Measurements from ENCODE around the gene NXPE4. TPM values are rescaled to one million over a fixed set of nuclear protein-coding genes. Genes with fewer than 3 reads are reported as not detected.

Gene NXPE4
- total and polyA plus RNA-seq, 10 donors = 0.07 to 0.28 (median 0.25) TPM; not detected in 7

GRCh38 chr11:114596175-114596919, 761 bp upstream of the NXPE4 start:
- intact Hi-C loops (cut with DNase I; ENCODE audit: low total_unique reads) = no loop called here
- TF ChIP-seq CTCF (IDR thresholded peaks at IDR 0.05 in 8 of 11, conservative IDR thresholded peaks at IDR 0.05 in 3 of 11) = no peak
- DNase-seq = no peak
- H3K27ac ChIP-seq = no peak overlapping the region
- 60 to 95% (median 78%) methylated on average over 1 of the region's 1 CpG for WGBS, 5 donors
- H3K4me3 ChIP-seq = no peak overlapping the region
- no peaks in the 10 kb centered on the region for H3K9me3 ChIP-seq
- H3K4me1 ChIP-seq = no peaks in the 10 kb centered on the region
- no peaks in the 10 kb centered on the region for H3K27me3 ChIP-seq (replicated peaks in 1 of 7)
- H3K36me3 ChIP-seq = no peaks in the 10 kb centered on the region

GRCh38 chr11:114594703-114595102, 883 bp downstream of the NXPE4 start:
- H3K27ac ChIP-seq = no peak overlapping the region
- 67 to 83% (median 76%) methylated on average over 3 of the region's 3 CpGs for WGBS, 5 donors
- H3K4me3 ChIP-seq = no peak overlapping the region
- intact Hi-C loops (cut with DNase I; ENCODE audit: low total_unique reads) = no loop called here
- no peaks in the 10 kb centered on the region for H3K4me1 ChIP-seq
- no peaks in the 10 kb centered on the region for H3K27me3 ChIP-seq (replicated peaks in 1 of 7)
- H3K9me3 ChIP-seq = peaks cover 0 to under 1% (median 0%) of the 10 kb centered on the region in 8 donors
- no peak for DNase-seq
- no peaks in the 10 kb centered on the region for H3K36me3 ChIP-seq
- no peak for TF ChIP-seq POLR2AphosphoS5 (IDR thresholded peaks at IDR 0.05)

GRCh38 chr11:114587398-114587953, 8.1 kb downstream of the NXPE4 start:
- H3K36me3 ChIP-seq = no peaks in the 10 kb centered on the region
- H3K27me3 ChIP-seq (replicated peaks in 1 of 7) = no peaks in the 10 kb centered on the region
- no peaks in the 10 kb centered on the region for H3K4me1 ChIP-seq
- intact Hi-C loops (cut with DNase I; ENCODE audit: low total_unique reads) = no loop called here
- H3K4me3 ChIP-seq = no peak overlapping the region
- no peak for DNase-seq
- 76 to 90% (median 84%) methylated on average over 3 of the region's 3 CpGs for WGBS, 5 donors
- TF ChIP-seq POLR2AphosphoS5 (IDR thresholded peaks at IDR 0.05) = no peak
- TF ChIP-seq POLR2A (IDR thresholded peaks at IDR 0.05) = no peak
- no peak for TF ChIP-seq CTCF (IDR thresholded peaks at IDR 0.05 in 8 of 11, conservative IDR thresholded peaks at IDR 0.05 in 3 of 11)
- H3K9me3 ChIP-seq = peaks cover 4 to 62% (median 47%) of the 10 kb centered on the region in 8 donors
- H3K27ac ChIP-seq = no peak overlapping the region

GRCh38 chr11:114586797-114587196, 8.8 kb downstream of the NXPE4 start:
- 90 to 95% (median 93%) methylated on average over 5 of the region's 5 CpGs for WGBS, 5 donors
- H3K36me3 ChIP-seq = no peaks in the 10 kb centered on the region
- no peaks in the 10 kb centered on the region for H3K4me1 ChIP-seq
- H3K27ac ChIP-seq = no peak overlapping the region
- intact Hi-C loops (cut with DNase I; ENCODE audit: low total_unique reads) = no loop called here
- no peaks in the 10 kb centered on the region for H3K27me3 ChIP-seq (replicated peaks in 1 of 7)
- DNase-seq = no peak
- no peak for TF ChIP-seq CTCF (IDR thresholded peaks at IDR 0.05 in 8 of 11, conservative IDR thresholded peaks at IDR 0.05 in 3 of 11)
- TF ChIP-seq POLR2A (IDR thresholded peaks at IDR 0.05) = no peak
- no peak for TF ChIP-seq POLR2AphosphoS5 (IDR thresholded peaks at IDR 0.05)
- H3K4me3 ChIP-seq = no peak overlapping the region
- peaks cover 4 to 66% (median 47%) of the 10 kb centered on the region in 8 donors for H3K9me3 ChIP-seq

Measured in spleen (tissue), 11 donors.